SK-N-SH (cell line): Measurements from ENCODE around the gene SEMA3B. TPM values are rescaled to one million over a fixed set of nuclear protein-coding genes. Genes with fewer than 3 reads are reported as not detected.

Experiments
- CTCF ChIA-PET: fragments of 300-600, 350-600 bp; formaldehyde crosslinking; extraction: SDS; loops from one replicate; lab custom pipeline; 2021; lab: Yijun Ruan, JAX
- POLR2A ChIA-PET: fragments of 350-600 bp; sonication (Branson Sonifier 250); formaldehyde crosslinking; extraction: SDS; loops from one replicate; lab custom pipeline; 2020; ENCODE audit warnings: antibody characterized with exemption, inconsistent platforms; lab: Yijun Ruan, JAX
- DNase-seq: peaks from one replicate; pipeline ENCODE4 v3.0.0; 2012
- H2AFZ ChIP-seq: fragments of 200-600 bp; sonication (generic); 2 replicates; pipeline ENCODE4 v1.8.1; 2016; ENCODE audit warnings: antibody characterized with exemption, mild to moderate bottlenecking, low read depth
- H3F3A ChIP-seq: fragments of 200-600 bp; sonication (generic); replicated peaks from 2 replicates; pipeline ENCODE3; 2016; ENCODE audit warnings: antibody characterized with exemption, mild to moderate bottlenecking; ENCODE audit not compliant: insufficient read depth
- H3K27ac ChIP-seq, 2 experiments: fragments of 200-500 bp in 1 of 2; fragments of 200-600 bp in 1 of 2; sonication (Bioruptor generic) in 1 of 2; sonication (generic), shearing (Covaris generic) in 1 of 2; 2 replicates each; pipeline versions ENCODE4 v1.5.1 to v1.6.1; 2014 to 2016; ENCODE audit warnings: low read depth in 2 of 2, inconsistent platforms in 1 of 2, low read length in 1 of 2, mild to moderate bottlenecking in 1 of 2, mixed read lengths in 1 of 2
- H3K27me3 ChIP-seq: fragments of 200-600 bp; sonication (generic), shearing (Covaris generic); 2 replicates; pipeline ENCODE4 v1.6.1; 2016; ENCODE audit warnings: mixed run types; ENCODE audit not compliant: insufficient read depth
- H3K36me3 ChIP-seq, 2 experiments: fragments of 200-500 bp in 1 of 2; fragments of 200-600 bp in 1 of 2; sonication (Bioruptor generic) in 1 of 2; sonication (generic) in 1 of 2; replicated peaks in 1 of 2; 2 replicates each; pipeline versions ENCODE3 to v1.5.1; 2014 to 2016; ENCODE audit warnings: low read length in 1 of 2, mild to moderate bottlenecking in 1 of 2; ENCODE audit not compliant: insufficient read depth in 2 of 2, control insufficient read depth in 1 of 2
- H3K4me1 ChIP-seq, 2 experiments: fragments of 200-500 bp in 1 of 2; fragments of 200-600 bp in 1 of 2; sonication (Bioruptor generic) in 1 of 2; sonication (generic), shearing (Covaris generic) in 1 of 2; 2 replicates each; pipeline versions ENCODE4 v1.5.1 to v1.6.1; 2014 to 2016; ENCODE audit warnings: low read depth in 1 of 2, low read length in 1 of 2, mixed run types in 1 of 2; ENCODE audit not compliant: insufficient read depth in 2 of 2, control insufficient read depth in 1 of 2
- H3K4me2 ChIP-seq: fragments of 200-600 bp; sonication (generic), shearing (Covaris generic); 2 replicates; pipeline ENCODE4 v1.6.1; 2017; ENCODE audit warnings: mixed run types
- H3K4me3 ChIP-seq, 2 experiments: fragments of 200-500 bp in 1 of 2; fragments of 200-600 bp in 1 of 2; sonication (Bioruptor generic) in 1 of 2; sonication (generic), shearing (Covaris generic) in 1 of 2; 2 replicates each; pipeline versions ENCODE4 v1.5.1 to v1.8.1; 2014 to 2016; ENCODE audit warnings: low read depth in 2 of 2, inconsistent platforms in 1 of 2, low read length in 1 of 2, mild to moderate bottlenecking in 1 of 2, mixed read lengths in 1 of 2, moderate library complexity in 1 of 2
- H3K79me2 ChIP-seq: fragments of 200-600 bp; sonication (generic); 2 replicates; pipeline ENCODE4 v1.8.1; 2017; ENCODE audit warnings: mild to moderate bottlenecking; ENCODE audit not compliant: insufficient read depth
- H3K9ac ChIP-seq: fragments of 200-600 bp; sonication (generic); 2 replicates; pipeline ENCODE4 v1.6.1; 2017; ENCODE audit warnings: mixed run types
- H3K9me2 ChIP-seq: fragments of 200-600 bp; sonication (generic); 2 replicates; pipeline ENCODE4 v1.6.1; 2017; ENCODE audit warnings: mixed run types
- H3K9me3 ChIP-seq: fragments of 200-600 bp; sonication (generic); 2 replicates; pipeline ENCODE4 v1.6.1; 2017; ENCODE audit warnings: mixed run types, mild to moderate bottlenecking, moderate library complexity
- H4K20me1 ChIP-seq: fragments of 200-600 bp; sonication (generic); 2 replicates; pipeline ENCODE4 v1.6.1; 2017; ENCODE audit warnings: mild to moderate bottlenecking, mixed run types; ENCODE audit not compliant: insufficient read depth
- EP300 ChIP-seq, 2 experiments: IDR thresholded peaks; 2 replicates each; pipeline versions ENCODE4 v1.4.0 to v1.6.1; 2012; ENCODE audit warnings: borderline replicate concordance in 1 of 2, low read depth in 1 of 2, low read length in 1 of 2
- EZH2phosphoT487 ChIP-seq: fragments of 200-600 bp; sonication (generic); IDR thresholded peaks from 2 replicates; pipeline ENCODE4 v1.6.1; 2017; ENCODE audit warnings: low read depth, mixed run types, mild to moderate bottlenecking, antibody characterized with exemption, moderate library complexity, borderline replicate concordance
- FOXM1 ChIP-seq: IDR thresholded peaks from 2 replicates; pipeline ENCODE4 v1.4.0; 2012; ENCODE audit warnings: low read depth, mild to moderate bottlenecking
- JUND ChIP-seq: IDR thresholded peaks from 2 replicates; pipeline ENCODE4 v1.4.0; 2012
- MEF2A ChIP-seq: IDR thresholded peaks from 2 replicates; pipeline ENCODE4 v1.4.0; 2012; ENCODE audit warnings: low read depth, borderline replicate concordance
- POLR2AphosphoS5 ChIP-seq: IDR thresholded peaks from 2 replicates; pipeline ENCODE4 v1.6.1; 2012; ENCODE audit warnings: low read depth, low read length
- RCOR1 ChIP-seq: fragments of 150-350 bp; IDR thresholded peaks from 2 replicates; pipeline ENCODE4 v1.6.1; 2017; ENCODE audit warnings: antibody characterized with exemption, low read length
- RFX5 ChIP-seq: IDR thresholded peaks from 2 replicates; pipeline ENCODE4 v1.6.1; 2012; ENCODE audit warnings: mild to moderate bottlenecking, improper control_type of control experiment, low read length
- YY1 ChIP-seq: IDR thresholded peaks from 2 replicates; pipeline ENCODE4 v1.4.0; 2012; ENCODE audit warnings: low read depth, mild to moderate bottlenecking
- WGBS: methylation state at CpG from one replicate; pipeline ENCODE4 v1.1.6; 2017; ENCODE audit warnings: low lambda C conversion rate; 5-methylcytosine and 5-hydroxymethylcytosine counted together
- polyA plus RNA-seq, 3 experiments: library from polyadenylated mRNA; depleted of rRNA; stranded (reverse); fragments of >200 nt; gene quantifications; 2 replicates each; pipeline ENCODE4 v1.2.3, GENCODE V29; 2012
- TF ChIP-seq, protein P1 (sequence below): IDR thresholded peaks from 2 replicates; pipeline ENCODE4 v1.4.0; 2012; ENCODE audit warnings: low read depth, borderline replicate concordance
- TF ChIP-seq, protein P2 (sequence below): IDR thresholded peaks from 2 replicates; pipeline ENCODE4 v1.4.0; 2012; ENCODE audit warnings: low read depth
- TF ChIP-seq, protein P3 (sequence below): IDR thresholded peaks from 2 replicates; pipeline ENCODE4; 2012
- TF ChIP-seq, protein P4 (sequence below): fragments of 200-600 bp; sonication (generic); IDR thresholded peaks from 2 replicates; pipeline ENCODE4 v1.6.1; 2017; ENCODE audit warnings: antibody characterized with exemption, mild to moderate bottlenecking, moderate library complexity

The SEMA3B gene
- polyA plus RNA-seq, 1 of the 3 experiments (the other 2 are of a cell fraction) = 14.9 TPM

DNA sequence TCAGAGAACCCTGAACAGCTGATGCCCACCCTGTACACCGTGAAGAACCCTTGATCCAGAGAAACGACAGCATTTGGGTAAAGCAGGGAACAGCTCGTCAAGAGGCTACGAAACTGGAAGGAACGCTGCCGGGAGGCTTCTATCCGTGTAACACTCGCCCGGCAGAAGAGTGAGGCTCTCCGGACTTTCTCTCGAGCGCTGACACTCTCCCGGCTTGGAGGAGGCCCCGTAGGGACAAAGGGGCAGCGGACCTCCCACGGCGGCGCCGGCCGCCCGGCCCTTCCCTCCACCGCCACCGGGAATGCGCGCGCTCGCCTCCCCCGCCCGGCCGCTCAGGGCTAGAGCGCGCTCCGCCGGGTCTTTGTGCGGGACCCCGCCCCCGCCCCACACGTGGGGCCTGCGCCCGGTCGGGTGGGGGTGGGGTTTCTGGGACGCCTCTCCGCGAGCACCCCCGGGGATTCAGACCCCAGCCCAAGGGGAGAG lies 51.9 kb downstream of the SEMA3B start (continued):
- TF ChIP-seq, protein P1, sequence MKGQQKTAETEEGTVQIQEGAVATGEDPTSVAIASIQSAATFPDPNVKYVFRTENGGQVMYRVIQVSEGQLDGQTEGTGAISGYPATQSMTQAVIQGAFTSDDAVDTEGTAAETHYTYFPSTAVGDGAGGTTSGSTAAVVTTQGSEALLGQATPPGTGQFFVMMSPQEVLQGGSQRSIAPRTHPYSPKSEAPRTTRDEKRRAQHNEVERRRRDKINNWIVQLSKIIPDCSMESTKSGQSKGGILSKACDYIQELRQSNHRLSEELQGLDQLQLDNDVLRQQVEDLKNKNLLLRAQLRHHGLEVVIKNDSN = peak; percentile 64; the same call in 1 of the 2 replicates
- TF ChIP-seq YY1 = no peak

DNA sequence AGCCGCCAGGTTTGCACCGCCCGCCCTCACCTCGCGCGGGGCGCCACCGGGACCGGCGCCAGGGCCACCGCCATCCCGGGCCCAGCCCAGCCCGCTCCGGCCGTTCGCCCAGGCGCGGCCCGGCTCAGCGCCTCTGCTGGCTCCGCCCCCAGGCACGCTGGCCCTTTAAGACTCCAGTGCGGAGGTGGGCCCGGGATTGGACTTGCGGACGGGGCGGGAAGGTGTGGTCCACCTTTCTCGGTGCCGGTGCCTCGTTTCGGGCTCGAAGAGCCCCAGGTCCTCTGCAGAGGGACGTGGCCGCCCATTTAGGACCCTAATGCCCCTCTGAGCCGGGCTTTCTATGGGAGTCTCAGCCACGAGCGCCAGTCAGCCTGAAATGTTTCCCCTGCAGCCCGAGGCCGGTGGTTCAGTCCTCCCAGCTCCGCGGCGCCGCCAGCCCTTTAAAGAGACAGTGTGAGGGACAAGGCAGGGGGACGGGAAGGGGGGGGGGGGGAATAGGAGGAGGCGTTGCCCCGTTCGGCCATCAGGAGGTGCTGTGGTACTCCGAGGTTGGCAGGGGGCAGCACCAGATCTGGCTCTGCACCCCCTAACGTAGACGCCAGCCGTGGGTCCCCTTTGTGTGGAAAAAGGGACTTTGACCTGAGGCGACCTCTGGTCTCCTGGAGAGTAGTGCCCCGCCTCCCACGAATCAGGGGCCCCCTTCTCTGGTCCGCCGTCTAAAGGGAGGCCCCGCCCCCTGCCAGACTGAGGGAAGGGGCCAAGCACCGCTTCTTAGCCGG lies 52.6 kb downstream of the SEMA3B start:
- Histone ChIP-seq H3K36me3 (peaks cover 11 to 49% of the 10 kb centered on the region in 2 experiments), H3K9me3 (no peaks in the 10 kb centered on the region), H3K79me2 (peaks cover 46% of the 10 kb centered on the region), H3K4me3 (peak overlapping the region; percentile 92 to 94), H3K27ac (peak overlapping the region; percentile 92 to 94), H3K27me3 (no peaks in the 10 kb centered on the region), H3K9ac (peak overlapping the region; percentile 93), H4K20me1 (no peaks in the 10 kb centered on the region), H2AFZ (peak overlapping the region; percentile 94), H3K4me2 (peak overlapping the region; percentile 80), H3F3A (peaks cover 10% of the 10 kb centered on the region), H3K9me2 (no peaks in the 10 kb centered on the region), H3K4me1 (peaks cover 0 to 40% of the 10 kb centered on the region in 2 experiments; a peak in 2 of 4 replicates)
- TF ChIP-seq, protein P2, sequence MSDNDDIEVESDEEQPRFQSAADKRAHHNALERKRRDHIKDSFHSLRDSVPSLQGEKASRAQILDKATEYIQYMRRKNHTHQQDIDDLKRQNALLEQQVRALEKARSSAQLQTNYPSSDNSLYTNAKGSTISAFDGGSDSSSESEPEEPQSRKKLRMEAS = peak; percentile 84
- TF ChIP-seq POLR2AphosphoS5 (peak; percentile 74), MEF2A (no peak), EP300 (IDR thresholded peaks at IDR 0.05; ENCODE audit: borderline replicate concordance in 1 of 2, low read depth in 1 of 2, low read length in 1 of 2) (peak in 1 of 2 experiments; percentile 70; a peak in 1 of 4 replicates), FOXM1 (0 out of 2 replicates have a peak, but pooled peaks have one; percentile 58), JUND (no peak; the same call in 1 of the 2 replicates), RCOR1 (no peak), EZH2phosphoT487 (no peak), RFX5 (no peak)
- TF ChIP-seq, protein P3, sequence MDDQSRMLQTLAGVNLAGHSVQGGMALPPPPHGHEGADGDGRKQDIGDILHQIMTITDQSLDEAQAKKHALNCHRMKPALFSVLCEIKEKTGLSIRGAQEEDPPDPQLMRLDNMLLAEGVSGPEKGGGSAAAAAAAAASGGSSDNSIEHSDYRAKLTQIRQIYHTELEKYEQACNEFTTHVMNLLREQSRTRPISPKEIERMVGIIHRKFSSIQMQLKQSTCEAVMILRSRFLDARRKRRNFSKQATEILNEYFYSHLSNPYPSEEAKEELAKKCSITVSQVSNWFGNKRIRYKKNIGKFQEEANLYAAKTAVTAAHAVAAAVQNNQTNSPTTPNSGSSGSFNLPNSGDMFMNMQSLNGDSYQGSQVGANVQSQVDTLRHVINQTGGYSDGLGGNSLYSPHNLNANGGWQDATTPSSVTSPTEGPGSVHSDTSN = no peak
- TF ChIP-seq, protein P4, sequence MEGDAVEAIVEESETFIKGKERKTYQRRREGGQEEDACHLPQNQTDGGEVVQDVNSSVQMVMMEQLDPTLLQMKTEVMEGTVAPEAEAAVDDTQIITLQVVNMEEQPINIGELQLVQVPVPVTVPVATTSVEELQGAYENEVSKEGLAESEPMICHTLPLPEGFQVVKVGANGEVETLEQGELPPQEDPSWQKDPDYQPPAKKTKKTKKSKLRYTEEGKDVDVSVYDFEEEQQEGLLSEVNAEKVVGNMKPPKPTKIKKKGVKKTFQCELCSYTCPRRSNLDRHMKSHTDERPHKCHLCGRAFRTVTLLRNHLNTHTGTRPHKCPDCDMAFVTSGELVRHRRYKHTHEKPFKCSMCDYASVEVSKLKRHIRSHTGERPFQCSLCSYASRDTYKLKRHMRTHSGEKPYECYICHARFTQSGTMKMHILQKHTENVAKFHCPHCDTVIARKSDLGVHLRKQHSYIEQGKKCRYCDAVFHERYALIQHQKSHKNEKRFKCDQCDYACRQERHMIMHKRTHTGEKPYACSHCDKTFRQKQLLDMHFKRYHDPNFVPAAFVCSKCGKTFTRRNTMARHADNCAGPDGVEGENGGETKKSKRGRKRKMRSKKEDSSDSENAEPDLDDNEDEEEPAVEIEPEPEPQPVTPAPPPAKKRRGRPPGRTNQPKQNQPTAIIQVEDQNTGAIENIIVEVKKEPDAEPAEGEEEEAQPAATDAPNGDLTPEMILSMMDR = peak; percentile 61
- POLR2A ChIA-PET = interaction anchor here (0.6 to 1.8 kb wide), 5 partner anchors 13 to 29 kb away, joined by 3 to 5 read pairs (median 3); partner anchors contain the start of genes HYAL3, IFRD2 and NAA80
- WGBS = 13% methylated on average over 12 of the region's 59 CpGs
- CTCF ChIA-PET = interaction anchor here (0.5 to 6.0 kb wide), 14 partner anchors 14 to 221 kb away, joined by 3 to 60 read pairs (median 4); partner anchors contain the start of genes HYAL1, HYAL3, IFRD2 and NAA80
- DNase-seq = peak; percentile 96
